ENCODE results near the gene CACNB4.
A peak's percentile ranks its signal among the peaks of the same experiment; 100 is the strongest.
"Not testable (repeated sequence)": the region's sequence is repeated elsewhere in the genome, so short reads cannot be mapped to it uniquely, and the experiment has no call there.

Gene CACNB4

GRCh38 chr2:151973901-151974199, 125.0 kb downstream of the CACNB4 start:
- no peak for DNase-seq

GRCh38 chr2:151973013-151973900, 125.6 kb downstream of the CACNB4 start:
- no peak for DNase-seq

GRCh38 chr2:151972241-151973012, 126.4 kb downstream of the CACNB4 start:
- DNase-seq = no peak

- no peak for DNase-seq
Measured at GRCh38 chr2:151971301-151972051, 127.4 kb downstream of the CACNB4 start.

GRCh38 chr2:151968770-151969470, 129.9 kb downstream of the CACNB4 start:
- no peak for DNase-seq

GRCh38 chr2:151967829-151968722, 130.8 kb downstream of the CACNB4 start:
- DNase-seq = no peak

- DNase-seq = no peak
Measured at GRCh38 chr2:151965884-151966283, 133.0 kb downstream of the CACNB4 start.

GRCh38 chr2:151961558-151961957, 137.3 kb downstream of the CACNB4 start:
- DNase-seq = no peak

GRCh38 chr2:151959238-151959637, 139.6 kb downstream of the CACNB4 start:
- DNase-seq = no peak

- no peak for DNase-seq
Measured at GRCh38 chr2:151953467-151953866, 145.4 kb downstream of the CACNB4 start.

GRCh38 chr2:151952691-151953456, 146.0 kb downstream of the CACNB4 start:
- DNase-seq = no peak

GRCh38 chr2:151947813-151948165, 151.1 kb downstream of the CACNB4 start:
- peak in 1 of 2 donors; percentile 33 for DNase-seq

- peak; percentile 10 to 17 for DNase-seq
Measured at GRCh38 chr2:151946899-151947812, 151.7 kb downstream of the CACNB4 start.

- DNase-seq = no peak
Measured at GRCh38 chr2:151946250-151946884, 152.5 kb downstream of the CACNB4 start.

GRCh38 chr2:151945602-151946001, 153.2 kb downstream of the CACNB4 start:
- DNase-seq = no peak

- DNase-seq = no peak
Measured at GRCh38 chr2:151945186-151945585, 153.7 kb downstream of the CACNB4 start.

GRCh38 chr2:151943461-151943860, 155.4 kb downstream of the CACNB4 start:
- DNase-seq = no peak

GRCh38 chr2:151942540-151943205, 156.2 kb downstream of the CACNB4 start:
- not testable (repeated sequence) for DNase-seq

GRCh38 chr2:151937966-151938365, 160.9 kb downstream of the CACNB4 start:
- no peak for DNase-seq

All from CD4-positive, alpha-beta T cell treated with Interleukin-4 for 1 hour (primary cell).